ENCODE data around the gene TMEM63C.

The TMEM63C gene

DNA sequence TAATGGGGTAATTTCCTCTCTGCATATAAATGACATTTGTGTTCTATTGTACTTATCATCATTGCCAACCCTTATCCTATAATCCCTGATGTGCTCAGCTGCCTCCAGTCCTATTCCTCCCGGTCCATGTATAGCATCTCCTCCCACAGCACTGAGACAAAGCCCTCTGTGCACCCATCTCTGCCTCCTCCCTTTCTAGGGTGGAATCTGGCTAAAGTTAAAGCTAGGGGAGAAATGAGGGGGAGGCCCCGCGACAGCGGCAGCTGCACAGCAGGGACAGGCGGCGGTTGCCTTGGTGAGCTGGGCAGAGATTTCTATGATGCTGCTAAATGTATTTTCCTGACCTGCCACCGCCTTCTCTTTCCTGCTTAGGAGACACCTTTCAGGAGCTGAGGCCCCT is 27.2 kb upstream of the TMEM63C start:
- Histone ChIP-seq H3F3A (ENCODE audit: insufficient read depth, low read length) (no peaks in the 10 kb centered on the region), H2AFZ (ENCODE audit: low read length) (no peak overlapping the region), H3K9me3 (replicated peaks; ENCODE audit: insufficient read depth, low read length) (no peaks in the 10 kb centered on the region), H3K27me3 (replicated peaks; ENCODE audit: insufficient read depth, low read length) (no peaks in the 10 kb centered on the region), H3K9ac (ENCODE audit: low read length) (no peak overlapping the region), H3K4me3 (ENCODE audit: low read length) (no peak overlapping the region), H3K27ac (ENCODE audit: low read length) (no peak overlapping the region), H4K20me1 (ENCODE audit: insufficient read depth, low read length) (no peaks in the 10 kb centered on the region), H3K4me1 (ENCODE audit: low read length) (no peaks in the 10 kb centered on the region), H3K4me2 (ENCODE audit: low read depth, low read length) (no peak overlapping the region), H3K9me2 (replicated peaks; ENCODE audit: insufficient read depth, low read length) (no peaks in the 10 kb centered on the region), H3K36me3 (replicated peaks; ENCODE audit: insufficient read depth, low read length) (no peaks in the 10 kb centered on the region), H3K79me2 (ENCODE audit: low read length) (no peaks in the 10 kb centered on the region)
- no peak for DNase-seq
- TF ChIP-seq, protein P1, sequence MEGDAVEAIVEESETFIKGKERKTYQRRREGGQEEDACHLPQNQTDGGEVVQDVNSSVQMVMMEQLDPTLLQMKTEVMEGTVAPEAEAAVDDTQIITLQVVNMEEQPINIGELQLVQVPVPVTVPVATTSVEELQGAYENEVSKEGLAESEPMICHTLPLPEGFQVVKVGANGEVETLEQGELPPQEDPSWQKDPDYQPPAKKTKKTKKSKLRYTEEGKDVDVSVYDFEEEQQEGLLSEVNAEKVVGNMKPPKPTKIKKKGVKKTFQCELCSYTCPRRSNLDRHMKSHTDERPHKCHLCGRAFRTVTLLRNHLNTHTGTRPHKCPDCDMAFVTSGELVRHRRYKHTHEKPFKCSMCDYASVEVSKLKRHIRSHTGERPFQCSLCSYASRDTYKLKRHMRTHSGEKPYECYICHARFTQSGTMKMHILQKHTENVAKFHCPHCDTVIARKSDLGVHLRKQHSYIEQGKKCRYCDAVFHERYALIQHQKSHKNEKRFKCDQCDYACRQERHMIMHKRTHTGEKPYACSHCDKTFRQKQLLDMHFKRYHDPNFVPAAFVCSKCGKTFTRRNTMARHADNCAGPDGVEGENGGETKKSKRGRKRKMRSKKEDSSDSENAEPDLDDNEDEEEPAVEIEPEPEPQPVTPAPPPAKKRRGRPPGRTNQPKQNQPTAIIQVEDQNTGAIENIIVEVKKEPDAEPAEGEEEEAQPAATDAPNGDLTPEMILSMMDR (IDR thresholded peaks at IDR 0.05; ENCODE audit: low read length): no peak
- no peak for TF ChIP-seq EZH2phosphoT487 (IDR thresholded peaks at IDR 0.05; ENCODE audit: low read length)
- TF ChIP-seq EZH2 (optimal IDR thresholded peaks at IDR 0.05; ENCODE audit: low read depth, low read length): no peak

DNA sequence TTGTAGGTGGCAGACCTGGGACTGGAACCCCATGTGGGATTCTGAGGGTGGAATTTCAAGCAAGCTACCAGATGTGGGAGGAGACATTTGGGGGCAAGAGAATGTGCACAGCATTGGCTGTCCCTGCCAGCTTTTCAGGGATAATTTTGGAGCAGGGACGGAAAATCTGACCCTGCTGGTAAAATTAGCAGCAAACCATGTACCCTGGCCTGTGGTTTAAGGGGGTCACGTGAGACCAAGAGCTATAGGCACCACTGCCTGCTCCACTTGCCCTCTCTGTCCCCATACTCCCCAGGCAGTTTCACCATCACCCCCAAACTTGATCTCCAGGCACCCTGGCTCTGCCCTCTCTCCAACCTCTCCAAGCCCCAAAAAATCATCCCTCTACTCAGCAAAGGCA is 26.5 kb upstream of the TMEM63C start:
- TF ChIP-seq, protein P1 (IDR thresholded peaks at IDR 0.05; ENCODE audit: low read length): no peak
- no peak for TF ChIP-seq EZH2phosphoT487 (IDR thresholded peaks at IDR 0.05; ENCODE audit: low read length)
- no peak for TF ChIP-seq EZH2 (optimal IDR thresholded peaks at IDR 0.05; ENCODE audit: low read depth, low read length)
- Histone ChIP-seq H3F3A (ENCODE audit: insufficient read depth, low read length) (no peaks in the 10 kb centered on the region), H3K79me2 (ENCODE audit: low read length) (no peaks in the 10 kb centered on the region), H3K4me2 (ENCODE audit: low read depth, low read length) (no peak overlapping the region), H3K9ac (ENCODE audit: low read length) (no peak overlapping the region), H2AFZ (ENCODE audit: low read length) (no peak overlapping the region), H3K36me3 (replicated peaks; ENCODE audit: insufficient read depth, low read length) (no peaks in the 10 kb centered on the region), H3K9me2 (replicated peaks; ENCODE audit: insufficient read depth, low read length) (no peaks in the 10 kb centered on the region), H3K4me1 (ENCODE audit: low read length) (no peaks in the 10 kb centered on the region), H3K4me3 (ENCODE audit: low read length) (no peak overlapping the region), H4K20me1 (ENCODE audit: insufficient read depth, low read length) (no peaks in the 10 kb centered on the region), H3K27me3 (replicated peaks; ENCODE audit: insufficient read depth, low read length) (no peaks in the 10 kb centered on the region), H3K9me3 (replicated peaks; ENCODE audit: insufficient read depth, low read length) (no peaks in the 10 kb centered on the region), H3K27ac (ENCODE audit: low read length) (no peak overlapping the region)
- no peak for DNase-seq

DNA sequence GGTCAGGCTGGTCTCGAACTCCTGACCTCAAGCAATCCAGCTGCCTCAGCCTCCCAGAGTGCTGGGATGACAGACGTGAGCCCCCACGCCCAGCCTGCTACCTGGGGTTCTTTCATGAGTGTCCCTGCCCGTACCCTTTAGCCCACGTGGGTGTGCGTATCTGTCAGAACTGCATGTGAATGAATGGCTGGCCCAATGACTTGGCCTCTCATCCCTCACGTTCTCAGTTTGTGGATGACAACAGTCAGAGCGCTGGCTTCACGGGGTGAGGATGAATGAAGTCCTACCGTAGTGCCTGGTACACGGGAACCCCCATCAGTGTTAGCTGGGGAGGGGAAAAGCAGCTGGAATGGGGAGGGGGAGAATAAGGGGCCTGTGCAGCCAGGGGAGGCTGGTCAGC is 23.9 kb upstream of the TMEM63C start:
- Histone ChIP-seq H3K27ac (ENCODE audit: low read length) (no peak overlapping the region), H3K36me3 (replicated peaks; ENCODE audit: insufficient read depth, low read length) (no peaks in the 10 kb centered on the region), H3K9me2 (replicated peaks; ENCODE audit: insufficient read depth, low read length) (no peaks in the 10 kb centered on the region), H3K4me2 (ENCODE audit: low read depth, low read length) (no peak overlapping the region), H3K9ac (ENCODE audit: low read length) (no peak overlapping the region), H3K27me3 (replicated peaks; ENCODE audit: insufficient read depth, low read length) (no peaks in the 10 kb centered on the region), H2AFZ (ENCODE audit: low read length) (no peak overlapping the region), H4K20me1 (ENCODE audit: insufficient read depth, low read length) (no peaks in the 10 kb centered on the region), H3K4me3 (ENCODE audit: low read length) (no peak overlapping the region), H3K9me3 (replicated peaks; ENCODE audit: insufficient read depth, low read length) (no peaks in the 10 kb centered on the region), H3K4me1 (ENCODE audit: low read length) (no peaks in the 10 kb centered on the region), H3F3A (ENCODE audit: insufficient read depth, low read length) (no peaks in the 10 kb centered on the region), H3K79me2 (ENCODE audit: low read length) (no peaks in the 10 kb centered on the region)
- DNase-seq: no peak
- TF ChIP-seq EZH2phosphoT487 (IDR thresholded peaks at IDR 0.05; ENCODE audit: low read length): no peak
- no peak for TF ChIP-seq EZH2 (optimal IDR thresholded peaks at IDR 0.05; ENCODE audit: low read depth, low read length)
- TF ChIP-seq, protein P1 (IDR thresholded peaks at IDR 0.05; ENCODE audit: low read length): no peak

Data from MM.1S (cell line).